ENCODE results near the gene ADGRL4. TPM values are rescaled to one million over a fixed set of nuclear protein-coding genes. Genes with fewer than 3 reads are reported as not detected.

Gene ADGRL4
- total and polyA plus RNA-seq, 2 experiments from 2014 or later: 0.24 to 0.32 TPM

GRCh38 chr1:79043506-79043905, 37.0 kb upstream of the ADGRL4 start (continued):
- TF ChIP-seq, protein P1, sequence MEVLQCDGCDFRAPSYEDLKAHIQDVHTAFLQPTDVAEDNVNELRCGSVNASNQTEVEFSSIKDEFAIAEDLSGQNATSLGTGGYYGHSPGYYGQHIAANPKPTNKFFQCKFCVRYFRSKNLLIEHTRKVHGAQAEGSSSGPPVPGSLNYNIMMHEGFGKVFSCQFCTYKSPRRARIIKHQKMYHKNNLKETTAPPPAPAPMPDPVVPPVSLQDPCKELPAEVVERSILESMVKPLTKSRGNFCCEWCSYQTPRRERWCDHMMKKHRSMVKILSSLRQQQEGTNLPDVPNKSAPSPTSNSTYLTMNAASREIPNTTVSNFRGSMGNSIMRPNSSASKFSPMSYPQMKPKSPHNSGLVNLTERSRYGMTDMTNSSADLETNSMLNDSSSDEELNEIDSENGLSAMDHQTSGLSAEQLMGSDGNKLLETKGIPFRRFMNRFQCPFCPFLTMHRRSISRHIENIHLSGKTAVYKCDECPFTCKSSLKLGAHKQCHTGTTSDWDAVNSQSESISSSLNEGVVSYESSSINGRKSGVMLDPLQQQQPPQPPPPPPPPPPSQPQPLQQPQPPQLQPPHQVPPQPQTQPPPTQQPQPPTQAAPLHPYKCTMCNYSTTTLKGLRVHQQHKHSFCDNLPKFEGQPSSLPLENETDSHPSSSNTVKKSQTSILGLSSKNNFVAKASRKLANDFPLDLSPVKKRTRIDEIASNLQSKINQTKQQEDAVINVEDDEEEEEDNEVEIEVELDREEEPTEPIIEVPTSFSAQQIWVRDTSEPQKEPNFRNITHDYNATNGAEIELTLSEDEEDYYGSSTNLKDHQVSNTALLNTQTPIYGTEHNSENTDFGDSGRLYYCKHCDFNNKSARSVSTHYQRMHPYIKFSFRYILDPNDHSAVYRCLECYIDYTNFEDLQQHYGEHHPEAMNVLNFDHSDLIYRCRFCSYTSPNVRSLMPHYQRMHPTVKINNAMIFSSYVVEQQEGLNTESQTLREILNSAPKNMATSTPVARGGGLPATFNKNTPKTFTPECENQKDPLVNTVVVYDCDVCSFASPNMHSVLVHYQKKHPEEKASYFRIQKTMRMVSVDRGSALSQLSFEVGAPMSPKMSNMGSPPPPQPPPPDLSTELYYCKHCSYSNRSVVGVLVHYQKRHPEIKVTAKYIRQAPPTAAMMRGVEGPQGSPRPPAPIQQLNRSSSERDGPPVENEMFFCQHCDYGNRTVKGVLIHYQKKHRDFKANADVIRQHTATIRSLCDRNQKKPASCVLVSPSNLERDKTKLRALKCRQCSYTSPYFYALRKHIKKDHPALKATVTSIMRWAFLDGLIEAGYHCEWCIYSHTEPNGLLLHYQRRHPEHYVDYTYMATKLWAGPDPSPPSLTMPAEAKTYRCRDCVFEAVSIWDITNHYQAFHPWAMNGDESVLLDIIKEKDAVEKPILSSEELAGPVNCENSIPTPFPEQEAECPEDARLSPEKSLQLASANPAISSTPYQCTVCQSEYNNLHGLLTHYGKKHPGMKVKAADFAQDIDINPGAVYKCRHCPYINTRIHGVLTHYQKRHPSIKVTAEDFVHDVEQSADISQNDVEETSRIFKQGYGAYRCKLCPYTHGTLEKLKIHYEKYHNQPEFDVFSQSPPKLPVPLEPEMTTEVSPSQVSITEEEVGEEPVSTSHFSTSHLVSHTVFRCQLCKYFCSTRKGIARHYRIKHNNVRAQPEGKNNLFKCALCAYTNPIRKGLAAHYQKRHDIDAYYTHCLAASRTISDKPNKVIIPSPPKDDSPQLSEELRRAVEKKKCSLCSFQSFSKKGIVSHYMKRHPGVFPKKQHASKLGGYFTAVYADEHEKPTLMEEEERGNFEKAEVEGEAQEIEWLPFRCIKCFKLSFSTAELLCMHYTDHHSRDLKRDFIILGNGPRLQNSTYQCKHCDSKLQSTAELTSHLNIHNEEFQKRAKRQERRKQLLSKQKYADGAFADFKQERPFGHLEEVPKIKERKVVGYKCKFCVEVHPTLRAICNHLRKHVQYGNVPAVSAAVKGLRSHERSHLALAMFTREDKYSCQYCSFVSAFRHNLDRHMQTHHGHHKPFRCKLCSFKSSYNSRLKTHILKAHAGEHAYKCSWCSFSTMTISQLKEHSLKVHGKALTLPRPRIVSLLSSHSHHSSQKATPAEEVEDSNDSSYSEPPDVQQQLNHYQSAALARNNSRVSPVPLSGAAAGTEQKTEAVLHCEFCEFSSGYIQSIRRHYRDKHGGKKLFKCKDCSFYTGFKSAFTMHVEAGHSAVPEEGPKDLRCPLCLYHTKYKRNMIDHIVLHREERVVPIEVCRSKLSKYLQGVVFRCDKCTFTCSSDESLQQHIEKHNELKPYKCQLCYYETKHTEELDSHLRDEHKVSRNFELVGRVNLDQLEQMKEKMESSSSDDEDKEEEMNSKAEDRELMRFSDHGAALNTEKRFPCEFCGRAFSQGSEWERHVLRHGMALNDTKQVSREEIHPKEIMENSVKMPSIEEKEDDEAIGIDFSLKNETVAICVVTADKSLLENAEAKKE (CRISPR knock-in tag; IDR thresholded peaks at IDR 0.05): no peak
- no peak for TF ChIP-seq POLR2AphosphoS5 (IDR thresholded peaks at IDR 0.05; ENCODE audit: low read depth)

- Histone ChIP-seq H2AFZ (no peak overlapping the region), H3F3A (replicated peaks; ENCODE audit: low read depth) (no peaks in the 10 kb centered on the region), H3K4me1 (ENCODE audit: insufficient read depth) (no peaks in the 10 kb centered on the region; the same call in 1 of the 2 replicates), H3K27ac (ENCODE audit: low read depth) (no peak overlapping the region), H3K36me3 (ENCODE audit: insufficient read depth) (peaks cover 2% of the 10 kb centered on the region; the same call in 1 of the 2 replicates), H4K20me1 (replicated peaks; ENCODE audit: insufficient read depth) (no peaks in the 10 kb centered on the region), H3K4me2 (no peak overlapping the region), H3K9me2 (ENCODE audit: insufficient read depth) (no peaks in the 10 kb centered on the region), H3K4me3 (no peak overlapping the region), H3K79me2 (replicated peaks; ENCODE audit: insufficient read depth) (no peaks in the 10 kb centered on the region), H3K27me3 (ENCODE audit: insufficient read depth) (no peaks in the 10 kb centered on the region)
- no peak for DNase-seq (ENCODE audit: low spot score)
- H3K36me3 Mint-ChIP-seq (ENCODE audit: low read depth): peaks cover 13% of the 10 kb centered on the region
- ATAC-seq: no peak
- H3K4me3 Mint-ChIP-seq: no peak overlapping the region
- H3K27ac Mint-ChIP-seq: no peak overlapping the region
- no peaks in the 10 kb centered on the region for H3K27me3 Mint-ChIP-seq (ENCODE audit: insufficient read depth, low read depth, poor library complexity)
- H3K4me1 Mint-ChIP-seq: peaks cover 7% of the 10 kb centered on the region; the same call in 2 of the 3 replicates
- peaks cover 16% of the 10 kb centered on the region for H3K9me3 Mint-ChIP-seq
- TF ChIP-seq CREB1 (CRISPR knock-in tag; IDR thresholded peaks at IDR 0.05; ENCODE audit: low read depth) (no peak), EZH2 (IDR thresholded peaks at IDR 0.05; ENCODE audit: low read depth, unreplicated experiment) (no peak), NANOG (IDR thresholded peaks at IDR 0.05; ENCODE audit: borderline replicate concordance) (no peak), ZNF114 (CRISPR knock-in tag; IDR thresholded peaks at IDR 0.05) (no peak), CTCF (conservative IDR thresholded peaks at IDR 0.05; ENCODE audit: low read depth in 2 of 2) (no peak), STAT1 (IDR thresholded peaks at IDR 0.05; ENCODE audit: unreplicated experiment) (no peak), JUNB (IDR thresholded peaks at IDR 0.05; ENCODE audit: unreplicated experiment) (no peak), ZNF331 (CRISPR knock-in tag; IDR thresholded peaks at IDR 0.05; ENCODE audit: low read depth) (no peak)
- TF ChIP-seq, protein P2, sequence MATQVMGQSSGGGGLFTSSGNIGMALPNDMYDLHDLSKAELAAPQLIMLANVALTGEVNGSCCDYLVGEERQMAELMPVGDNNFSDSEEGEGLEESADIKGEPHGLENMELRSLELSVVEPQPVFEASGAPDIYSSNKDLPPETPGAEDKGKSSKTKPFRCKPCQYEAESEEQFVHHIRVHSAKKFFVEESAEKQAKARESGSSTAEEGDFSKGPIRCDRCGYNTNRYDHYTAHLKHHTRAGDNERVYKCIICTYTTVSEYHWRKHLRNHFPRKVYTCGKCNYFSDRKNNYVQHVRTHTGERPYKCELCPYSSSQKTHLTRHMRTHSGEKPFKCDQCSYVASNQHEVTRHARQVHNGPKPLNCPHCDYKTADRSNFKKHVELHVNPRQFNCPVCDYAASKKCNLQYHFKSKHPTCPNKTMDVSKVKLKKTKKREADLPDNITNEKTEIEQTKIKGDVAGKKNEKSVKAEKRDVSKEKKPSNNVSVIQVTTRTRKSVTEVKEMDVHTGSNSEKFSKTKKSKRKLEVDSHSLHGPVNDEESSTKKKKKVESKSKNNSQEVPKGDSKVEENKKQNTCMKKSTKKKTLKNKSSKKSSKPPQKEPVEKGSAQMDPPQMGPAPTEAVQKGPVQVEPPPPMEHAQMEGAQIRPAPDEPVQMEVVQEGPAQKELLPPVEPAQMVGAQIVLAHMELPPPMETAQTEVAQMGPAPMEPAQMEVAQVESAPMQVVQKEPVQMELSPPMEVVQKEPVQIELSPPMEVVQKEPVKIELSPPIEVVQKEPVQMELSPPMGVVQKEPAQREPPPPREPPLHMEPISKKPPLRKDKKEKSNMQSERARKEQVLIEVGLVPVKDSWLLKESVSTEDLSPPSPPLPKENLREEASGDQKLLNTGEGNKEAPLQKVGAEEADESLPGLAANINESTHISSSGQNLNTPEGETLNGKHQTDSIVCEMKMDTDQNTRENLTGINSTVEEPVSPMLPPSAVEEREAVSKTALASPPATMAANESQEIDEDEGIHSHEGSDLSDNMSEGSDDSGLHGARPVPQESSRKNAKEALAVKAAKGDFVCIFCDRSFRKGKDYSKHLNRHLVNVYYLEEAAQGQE (IDR thresholded peaks at IDR 0.05; ENCODE audit: unreplicated experiment): no peak
- TF ChIP-seq, protein P3, sequence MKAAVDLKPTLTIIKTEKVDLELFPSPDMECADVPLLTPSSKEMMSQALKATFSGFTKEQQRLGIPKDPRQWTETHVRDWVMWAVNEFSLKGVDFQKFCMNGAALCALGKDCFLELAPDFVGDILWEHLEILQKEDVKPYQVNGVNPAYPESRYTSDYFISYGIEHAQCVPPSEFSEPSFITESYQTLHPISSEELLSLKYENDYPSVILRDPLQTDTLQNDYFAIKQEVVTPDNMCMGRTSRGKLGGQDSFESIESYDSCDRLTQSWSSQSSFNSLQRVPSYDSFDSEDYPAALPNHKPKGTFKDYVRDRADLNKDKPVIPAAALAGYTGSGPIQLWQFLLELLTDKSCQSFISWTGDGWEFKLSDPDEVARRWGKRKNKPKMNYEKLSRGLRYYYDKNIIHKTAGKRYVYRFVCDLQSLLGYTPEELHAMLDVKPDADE (IDR thresholded peaks at IDR 0.05): no peak
These were observed 36.0 kb upstream of the ADGRL4 start for GRCh38 chr1:79042539-79042938.

Measured in GM23338 (cell line).